ENCODE measurements around the gene TREH. TPM values are rescaled to one million over a fixed set of nuclear protein-coding genes. Genes with fewer than 3 reads are reported as not detected.
"Not testable (repeated sequence)": the region's sequence is repeated elsewhere in the genome, so short reads cannot be mapped to it uniquely, and the experiment has no call there.

Gene TREH, protein sequence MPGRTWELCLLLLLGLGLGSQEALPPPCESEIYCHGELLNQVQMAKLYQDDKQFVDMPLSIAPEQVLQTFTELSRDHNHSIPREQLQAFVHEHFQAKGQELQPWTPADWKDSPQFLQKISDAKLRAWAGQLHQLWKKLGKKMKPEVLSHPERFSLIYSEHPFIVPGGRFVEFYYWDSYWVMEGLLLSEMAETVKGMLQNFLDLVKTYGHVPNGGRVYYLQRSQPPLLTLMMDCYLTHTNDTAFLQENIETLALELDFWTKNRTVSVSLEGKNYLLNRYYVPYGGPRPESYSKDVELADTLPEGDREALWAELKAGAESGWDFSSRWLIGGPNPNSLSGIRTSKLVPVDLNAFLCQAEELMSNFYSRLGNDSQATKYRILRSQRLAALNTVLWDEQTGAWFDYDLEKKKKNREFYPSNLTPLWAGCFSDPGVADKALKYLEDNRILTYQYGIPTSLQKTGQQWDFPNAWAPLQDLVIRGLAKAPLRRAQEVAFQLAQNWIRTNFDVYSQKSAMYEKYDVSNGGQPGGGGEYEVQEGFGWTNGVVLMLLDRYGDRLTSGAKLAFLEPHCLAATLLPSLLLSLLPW
- 0.29 TPM for polyA plus RNA-seq (2013, experiment 1 of 2; ENCODE audit: insufficient read length)
- polyA plus RNA-seq (2013, experiment 2 of 2; ENCODE audit: insufficient read length), result 0.08 TPM

DNA sequence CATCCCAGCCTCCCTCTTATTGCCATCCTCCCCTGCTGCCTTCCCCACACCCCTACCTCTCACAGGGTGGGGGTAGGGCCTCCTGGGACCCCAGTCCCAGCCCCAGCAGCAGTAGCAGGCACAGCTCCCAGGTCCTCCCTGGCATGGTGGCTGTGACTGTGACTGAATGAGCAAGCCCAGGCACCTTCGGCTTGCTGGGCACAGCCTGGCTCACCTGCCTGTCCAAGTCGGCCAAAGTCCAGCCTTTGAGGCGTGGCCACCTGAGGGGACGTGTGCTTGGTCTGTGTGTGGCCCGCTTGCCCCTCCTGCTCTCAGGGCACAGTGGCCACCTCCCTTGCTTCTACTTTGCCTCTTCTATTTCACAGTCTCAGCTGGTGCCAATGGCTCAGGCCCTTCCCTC, at the start of gene TREH:
TSS of gene TREH (minus strand) at position 168 of the 400 bp plus-strand sequence. CDS start at position 145, 23 bp downstream.
- no peak for DNase-seq

DNA sequence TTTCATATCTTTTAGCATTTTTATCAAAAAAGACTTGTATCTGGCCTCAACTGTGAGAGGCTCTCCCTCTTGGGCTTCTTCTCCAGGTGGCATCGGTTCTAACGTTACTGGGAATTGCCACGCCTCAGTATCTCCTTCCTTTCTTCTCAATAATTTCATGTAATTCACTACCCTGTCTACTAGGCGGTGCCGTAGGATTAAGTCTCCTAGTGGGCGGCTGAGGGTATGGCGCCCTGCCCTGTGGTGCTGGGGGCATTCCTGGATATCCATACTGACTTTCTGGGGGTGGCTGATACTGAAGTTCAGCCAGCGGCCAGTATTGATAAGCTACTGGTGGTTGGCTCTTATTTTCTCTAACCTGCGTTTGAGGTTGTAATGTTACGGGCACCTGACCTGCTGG, 48.7 kb upstream of the TREH start:
- not testable (repeated sequence) for DNase-seq

DNA sequence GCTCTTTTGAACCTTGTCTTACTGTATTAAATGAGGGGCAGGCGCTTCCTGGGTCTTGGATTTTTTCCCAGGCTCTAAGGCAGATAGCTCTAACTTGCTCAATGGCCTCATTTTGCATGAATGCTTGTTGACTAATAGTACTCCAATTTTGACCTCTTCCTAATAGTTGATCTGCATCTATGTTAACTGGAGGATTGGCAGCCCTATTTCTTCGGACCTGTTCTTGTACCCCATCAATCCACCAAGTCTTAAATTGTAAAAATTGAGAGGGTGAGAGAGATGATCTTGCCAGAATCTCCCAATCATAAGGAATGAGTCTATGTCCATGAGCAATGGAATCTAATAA, 48.2 kb upstream of the TREH start:
- DNase-seq, result not testable (repeated sequence)

DNA sequence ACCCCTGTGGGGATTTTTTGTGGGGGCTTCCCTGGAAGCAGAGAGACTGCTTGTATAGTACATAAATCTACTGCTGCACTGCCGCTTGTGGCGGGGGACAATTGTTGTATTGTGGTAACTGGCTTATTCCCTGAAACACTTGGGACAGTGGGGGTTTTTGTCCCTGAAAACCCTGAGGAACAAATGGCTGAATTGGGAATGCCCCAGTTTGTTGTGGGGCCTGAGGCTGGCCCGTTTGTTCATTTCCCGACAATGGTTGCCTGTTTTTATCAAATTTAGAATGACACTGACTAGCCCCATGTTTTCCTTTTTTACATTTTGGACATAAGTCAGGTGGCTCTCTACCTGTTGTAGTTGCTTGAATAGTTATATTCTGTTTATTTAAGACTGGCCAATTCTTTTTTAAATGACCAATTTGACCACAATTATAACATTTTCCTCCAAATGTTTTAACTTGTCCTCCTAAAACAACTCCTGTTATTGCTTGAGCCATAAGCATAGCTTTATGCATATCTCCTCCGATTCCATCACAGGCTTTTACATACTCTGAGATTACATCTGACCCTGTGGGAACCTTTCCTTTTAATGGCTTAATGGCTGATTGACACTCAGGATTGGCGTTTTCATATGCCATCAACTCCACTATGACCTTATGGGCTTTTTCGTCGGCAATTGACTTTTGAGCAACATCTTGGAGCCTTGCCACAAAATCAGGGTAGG, 47.7 kb upstream of the TREH start:
- DNase-seq, result not testable (repeated sequence)

DNA sequence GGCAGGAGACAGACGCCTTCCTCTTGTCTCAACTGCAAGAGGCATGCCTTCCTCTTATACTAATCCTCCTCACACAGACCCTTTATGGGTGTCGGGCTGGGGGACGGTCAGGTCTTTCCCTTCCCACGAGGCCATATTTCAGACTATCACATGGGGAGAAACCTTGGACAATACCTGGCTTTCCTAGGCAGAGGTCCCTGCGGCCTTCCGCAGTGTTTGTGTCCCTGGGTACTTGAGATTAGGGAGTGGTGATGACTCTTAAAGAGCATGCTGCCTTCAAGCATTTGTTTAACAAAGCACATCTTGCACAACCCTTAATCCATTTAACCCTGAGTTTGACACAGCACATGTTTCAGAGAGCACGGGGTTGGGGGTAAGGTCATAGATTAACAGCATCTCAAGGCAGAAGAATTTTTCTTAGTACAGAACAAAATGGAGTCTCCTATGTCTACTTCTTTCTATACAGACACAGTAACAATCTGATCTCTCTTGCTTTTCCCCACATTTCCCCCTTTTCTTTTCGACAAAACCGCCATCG, 42.1 kb upstream of the TREH start:
- not testable (repeated sequence) for DNase-seq

DNA sequence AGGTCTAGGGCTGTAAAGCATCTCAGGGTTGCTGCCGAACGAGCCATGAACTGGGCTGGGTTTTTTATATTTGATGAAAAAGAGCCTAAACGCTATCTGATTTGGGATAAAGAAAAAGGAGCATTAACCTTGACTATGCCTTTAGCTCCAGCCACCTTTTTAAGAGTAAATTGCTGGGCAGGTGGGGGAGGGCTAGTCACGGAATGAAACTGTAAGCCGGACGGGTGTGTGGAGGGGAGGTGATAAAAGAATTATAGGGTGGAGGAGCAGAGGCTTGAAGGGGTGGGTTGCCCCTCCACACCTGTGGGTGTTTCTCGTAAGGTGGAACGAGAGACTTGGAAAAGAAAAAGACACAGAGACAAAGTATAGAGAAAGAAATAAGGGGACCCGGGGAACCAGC, 41.3 kb upstream of the TREH start:
- not testable (repeated sequence) for DNase-seq

DNA sequence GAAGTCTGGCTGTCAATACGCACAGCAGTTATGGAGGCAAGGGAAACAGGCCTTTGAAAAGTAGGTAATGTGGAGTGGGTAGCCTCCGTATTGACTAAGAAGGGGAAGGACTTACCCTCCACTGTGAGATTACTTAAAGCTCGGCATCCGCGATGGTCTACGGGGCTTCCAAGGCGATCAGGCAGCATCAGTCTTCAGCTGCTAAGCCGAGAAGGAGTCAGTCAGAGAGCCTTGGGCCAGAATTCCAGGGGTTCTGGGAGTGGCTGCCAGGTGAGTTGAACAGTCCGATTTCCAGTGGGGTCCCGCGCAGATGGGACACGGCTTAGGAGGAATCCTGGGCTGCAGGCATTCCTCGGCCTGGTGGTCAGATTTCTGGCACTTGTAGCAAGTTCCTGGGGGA, 40.6 kb upstream of the TREH start:
- not testable (repeated sequence) for DNase-seq

DNA sequence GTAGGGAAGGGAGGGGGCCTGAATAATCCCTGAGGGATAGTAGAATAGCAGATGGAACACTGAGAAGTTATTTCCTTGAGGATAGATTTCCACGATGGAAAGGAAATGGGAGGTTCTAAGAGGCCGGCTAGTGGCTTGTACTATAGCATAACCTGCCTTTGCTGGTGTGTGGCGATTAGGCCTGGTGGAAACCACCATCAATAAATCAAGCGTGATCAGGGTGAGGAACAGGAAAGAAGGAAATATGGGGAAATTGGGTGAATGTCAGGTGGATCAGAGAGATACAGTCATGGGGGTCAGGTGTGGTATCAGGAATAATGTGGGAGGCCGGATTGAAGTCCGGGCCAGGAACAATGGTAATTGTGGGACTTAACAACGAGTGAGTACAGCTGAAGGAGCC, 39.1 kb upstream of the TREH start:
- not testable (repeated sequence) for DNase-seq

DNA sequence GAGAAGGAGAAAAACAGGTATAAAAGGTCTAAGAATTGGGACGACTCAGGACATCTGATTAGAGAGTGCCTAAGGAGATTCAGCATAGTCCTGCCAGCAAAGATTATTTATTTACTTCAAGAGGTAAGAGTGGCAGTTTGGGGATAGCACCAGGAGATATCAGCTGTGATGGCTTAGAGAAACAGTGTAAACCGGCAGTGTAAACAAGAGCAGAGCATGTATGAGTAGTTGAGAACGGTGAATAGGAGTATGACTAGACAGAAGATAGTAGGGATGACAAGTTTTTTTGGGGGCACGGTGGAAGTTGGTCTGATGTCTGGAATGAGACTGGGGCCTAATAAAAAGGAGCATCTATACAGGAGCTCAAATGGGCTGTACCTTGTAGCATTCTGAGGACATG, 38.3 kb upstream of the TREH start:
- not testable (repeated sequence) for DNase-seq

DNA sequence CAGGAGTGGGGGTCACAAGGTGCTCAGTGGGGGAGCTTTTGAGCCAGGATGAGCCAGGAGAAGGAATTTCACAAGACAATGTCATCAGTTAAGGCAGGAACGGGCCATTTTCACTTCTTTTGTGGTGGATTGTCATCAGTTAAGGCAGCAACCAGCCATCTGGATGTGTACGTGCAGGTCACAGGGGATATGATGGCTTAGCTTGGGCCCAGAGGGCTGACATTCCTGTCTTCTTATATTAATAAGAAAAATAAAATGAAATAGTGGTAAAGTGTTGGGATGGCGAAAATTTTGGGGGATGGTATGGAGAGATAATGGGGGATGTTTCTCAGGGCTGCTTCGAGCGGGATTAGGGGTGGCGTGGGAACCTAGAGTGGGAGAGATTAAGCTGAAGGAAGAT, 37.8 kb upstream of the TREH start:
- DNase-seq, result not testable (repeated sequence)

DNA sequence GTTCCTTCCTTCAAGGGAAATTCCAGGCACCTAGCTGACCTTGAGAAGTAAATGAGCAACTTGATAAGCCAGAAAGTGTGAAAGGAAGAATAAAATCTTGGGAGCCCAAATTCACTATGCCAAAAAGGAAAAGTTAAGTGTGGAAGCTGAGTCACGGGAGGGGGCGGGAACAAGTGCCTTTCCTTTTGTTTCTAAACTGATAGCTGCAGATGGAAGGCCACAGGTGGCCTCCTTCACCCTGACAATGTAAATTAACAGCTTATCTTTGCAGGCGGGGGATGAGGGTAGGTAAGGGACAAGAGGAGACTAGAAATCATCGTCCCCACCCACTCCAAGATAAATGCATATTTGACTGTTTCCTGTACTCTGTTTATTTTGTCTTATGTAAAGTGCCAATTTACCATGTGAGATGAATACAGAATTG, 36.4 kb upstream of the TREH start:
- no peak for DNase-seq

DNA sequence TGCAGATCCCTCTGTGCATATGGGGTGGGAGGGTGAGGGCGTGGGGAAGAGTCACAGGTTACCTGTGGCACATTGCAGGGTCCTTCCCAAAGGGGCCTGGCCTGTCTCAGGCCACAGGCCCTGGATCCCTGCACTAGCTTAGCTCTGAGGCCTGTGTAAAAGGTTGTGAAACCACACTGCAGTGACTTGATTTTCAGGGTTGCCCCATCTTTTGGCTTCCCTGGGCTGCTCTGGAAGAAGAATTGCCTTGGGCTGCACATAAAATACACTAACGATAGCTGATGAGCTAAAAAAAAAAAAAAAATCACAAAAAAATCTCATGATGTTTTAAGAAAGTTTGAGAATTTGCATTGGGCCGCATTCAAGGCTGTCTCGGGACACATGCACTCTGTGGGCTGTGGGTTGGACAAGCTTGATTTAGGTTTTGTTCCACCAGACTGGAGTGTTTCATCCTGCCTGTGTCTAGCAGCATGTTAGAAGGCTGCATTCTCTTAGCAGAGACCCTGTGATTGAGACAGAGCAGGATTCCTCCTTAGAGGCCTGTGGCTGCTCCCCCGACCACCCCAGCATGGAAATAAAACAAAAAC, 35.9 kb upstream of the TREH start:
- no peak for DNase-seq

DNA sequence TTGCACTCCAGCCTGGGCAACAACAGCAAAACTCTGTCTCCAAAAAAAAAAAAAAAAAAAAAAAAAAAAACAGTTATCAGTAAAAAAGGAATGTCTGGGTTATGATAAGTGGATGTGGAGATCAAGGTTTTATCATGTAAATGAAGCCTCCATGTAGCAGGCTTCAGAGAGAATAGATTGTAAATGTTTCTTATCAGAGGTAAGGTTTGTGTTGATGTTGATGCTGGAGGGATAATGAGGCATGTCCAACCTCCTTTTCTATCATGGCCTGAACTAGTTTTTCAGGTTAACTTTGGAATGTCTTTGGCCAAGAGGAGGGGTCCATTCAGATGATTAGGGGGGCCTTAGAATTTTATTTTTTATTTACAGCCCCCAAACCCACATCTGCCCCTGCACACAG, 35.4 kb upstream of the TREH start:
- no peak for DNase-seq

DNA sequence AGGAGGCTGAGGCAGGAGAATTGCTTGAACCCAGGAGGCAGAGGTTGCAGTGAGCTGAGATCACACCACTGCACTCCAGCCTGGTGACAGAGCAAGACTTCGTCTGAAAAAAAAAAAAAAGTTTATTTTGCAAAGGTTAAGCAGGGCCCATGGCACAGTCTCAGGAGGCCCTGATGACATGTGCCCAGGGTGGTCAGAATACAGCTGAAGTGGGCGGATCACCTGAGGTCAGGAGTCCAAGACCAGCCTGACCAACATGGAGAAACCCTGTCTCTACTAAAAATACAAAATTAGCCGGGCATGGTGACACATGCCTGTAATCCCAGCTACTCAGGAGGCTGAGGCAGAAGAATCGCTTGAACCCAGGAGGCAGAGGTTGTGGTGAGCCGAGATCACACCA, 35.0 kb upstream of the TREH start:
- DNase-seq, result not testable (repeated sequence)

DNA sequence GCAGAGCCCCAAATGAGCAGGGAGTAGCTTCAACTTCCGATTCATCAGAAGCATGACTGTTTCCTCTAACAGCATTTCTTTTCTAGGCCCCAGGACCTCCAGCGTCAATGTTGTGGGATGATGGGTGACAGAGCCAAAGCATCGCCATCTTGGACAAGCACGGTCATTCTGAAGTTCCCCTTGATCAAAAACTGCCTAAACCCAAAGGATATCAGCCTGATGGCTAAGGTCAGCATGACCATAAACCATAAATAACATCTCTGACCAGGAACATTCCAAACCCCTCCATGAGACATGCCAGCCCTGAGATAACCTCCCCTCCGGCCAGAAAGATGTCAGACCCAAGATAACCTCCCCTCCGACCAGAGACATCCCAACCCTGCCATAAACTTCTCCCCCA, 28.8 kb upstream of the TREH start:
- no peak for DNase-seq

DNA sequence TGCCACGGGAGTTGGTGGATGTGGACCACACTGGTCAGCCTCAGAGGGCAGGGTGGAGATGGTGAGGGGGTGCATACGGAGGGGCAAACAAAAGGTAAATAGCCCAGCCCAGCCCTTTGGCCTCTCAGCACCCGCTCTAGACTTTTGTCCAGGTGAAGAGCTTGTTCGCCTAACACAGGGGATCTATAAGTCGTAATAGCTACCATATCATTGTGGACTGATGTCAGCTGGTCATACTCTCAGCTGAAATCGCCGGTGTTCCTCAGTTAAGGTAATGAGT, 27.0 kb upstream of the TREH start:
- DNase-seq, result no peak

DNA sequence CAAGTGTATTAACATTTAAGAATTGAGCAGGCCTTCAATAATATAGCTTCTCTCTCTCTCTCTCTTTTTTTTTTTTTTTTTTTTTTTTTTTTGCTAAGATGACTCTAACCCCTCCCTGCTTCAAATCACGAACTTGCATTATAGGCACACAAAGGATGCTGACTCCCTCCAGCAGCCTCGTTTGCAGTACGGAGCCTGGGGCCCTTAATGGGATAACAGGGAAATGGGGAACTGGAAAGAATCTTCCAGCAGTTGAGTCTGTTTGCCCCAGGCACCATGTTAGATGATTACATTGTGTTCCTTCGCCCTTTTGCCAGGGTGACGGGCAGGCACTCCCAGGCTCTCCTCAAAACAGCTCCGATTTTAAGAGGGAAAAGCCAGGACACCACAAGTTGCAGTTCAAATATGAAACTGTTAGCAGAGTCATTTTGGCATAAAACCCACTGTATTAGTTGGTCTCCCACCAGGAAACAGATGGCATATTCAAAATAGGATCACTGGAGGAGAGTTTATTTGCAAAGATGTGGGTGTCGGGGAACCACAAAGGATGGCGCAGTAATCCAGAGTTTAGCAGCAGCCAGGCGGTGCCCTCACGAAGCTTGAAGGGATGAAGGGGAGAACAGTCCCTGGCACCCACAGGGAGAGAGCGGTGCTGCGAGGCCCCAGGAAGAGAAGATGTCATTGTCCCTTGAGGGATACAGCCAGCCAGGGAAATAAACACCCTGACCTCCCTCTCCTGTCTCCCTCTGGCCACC, 26.5 kb upstream of the TREH start:
- no peak for DNase-seq

DNA sequence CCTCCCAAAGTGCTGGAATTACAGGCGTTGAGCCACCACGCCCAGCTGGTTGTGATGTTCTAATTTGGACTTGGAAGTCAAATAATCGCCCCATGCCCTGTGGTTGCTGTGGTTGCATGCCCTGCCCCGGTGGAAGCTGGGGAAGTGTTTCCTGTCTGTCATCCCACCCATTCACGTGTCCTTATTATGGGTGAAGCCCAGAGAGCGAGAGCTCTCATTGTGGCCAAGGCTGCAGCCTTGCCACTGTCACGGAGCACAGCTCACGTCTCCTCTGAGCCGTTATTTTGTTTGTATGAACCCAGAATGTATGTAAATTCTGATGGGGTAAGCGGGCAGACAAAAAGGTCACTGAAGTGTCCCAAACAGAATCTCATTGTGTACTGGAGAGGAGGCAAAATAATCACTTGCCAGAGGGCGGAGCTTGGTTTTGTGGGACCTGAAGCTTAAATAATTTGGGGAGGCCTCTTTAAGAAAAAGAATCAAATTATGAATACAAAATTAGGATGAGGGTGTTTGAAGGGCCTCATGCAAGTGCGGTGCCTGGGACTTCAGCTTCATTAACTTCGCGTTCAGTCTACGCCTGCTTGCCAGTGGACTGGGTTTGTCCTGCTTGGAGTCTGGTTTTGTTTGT, 25.8 kb upstream of the TREH start:
- DNase-seq, result no peak

DNA sequence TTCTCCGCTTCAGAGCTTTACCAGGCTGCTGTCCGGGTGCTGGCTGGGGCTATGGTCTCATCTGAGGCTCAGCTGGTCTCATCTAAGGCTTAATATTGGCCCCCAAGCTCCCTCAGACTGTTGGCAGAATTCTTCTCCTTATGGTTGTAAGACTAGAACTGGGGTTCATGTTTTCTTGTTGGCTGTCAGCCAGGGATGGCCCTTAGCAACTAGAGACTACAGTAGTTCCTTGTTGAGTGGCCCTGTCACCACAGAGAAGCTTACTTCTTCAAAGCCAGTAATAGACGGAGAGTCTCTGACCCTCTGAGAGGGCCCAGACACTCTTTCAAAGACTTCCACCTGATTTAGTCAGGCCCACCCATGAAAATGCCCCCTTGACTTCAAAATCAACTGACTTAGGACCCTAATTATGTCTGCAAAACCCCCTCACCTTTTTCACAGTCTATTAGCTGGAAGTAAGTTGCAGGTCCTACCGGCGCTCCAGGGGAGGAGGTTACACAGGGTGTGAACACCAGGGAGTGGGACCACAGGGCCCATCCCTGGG, 24.2 kb upstream of the TREH start:
- no peak for DNase-seq

DNA sequence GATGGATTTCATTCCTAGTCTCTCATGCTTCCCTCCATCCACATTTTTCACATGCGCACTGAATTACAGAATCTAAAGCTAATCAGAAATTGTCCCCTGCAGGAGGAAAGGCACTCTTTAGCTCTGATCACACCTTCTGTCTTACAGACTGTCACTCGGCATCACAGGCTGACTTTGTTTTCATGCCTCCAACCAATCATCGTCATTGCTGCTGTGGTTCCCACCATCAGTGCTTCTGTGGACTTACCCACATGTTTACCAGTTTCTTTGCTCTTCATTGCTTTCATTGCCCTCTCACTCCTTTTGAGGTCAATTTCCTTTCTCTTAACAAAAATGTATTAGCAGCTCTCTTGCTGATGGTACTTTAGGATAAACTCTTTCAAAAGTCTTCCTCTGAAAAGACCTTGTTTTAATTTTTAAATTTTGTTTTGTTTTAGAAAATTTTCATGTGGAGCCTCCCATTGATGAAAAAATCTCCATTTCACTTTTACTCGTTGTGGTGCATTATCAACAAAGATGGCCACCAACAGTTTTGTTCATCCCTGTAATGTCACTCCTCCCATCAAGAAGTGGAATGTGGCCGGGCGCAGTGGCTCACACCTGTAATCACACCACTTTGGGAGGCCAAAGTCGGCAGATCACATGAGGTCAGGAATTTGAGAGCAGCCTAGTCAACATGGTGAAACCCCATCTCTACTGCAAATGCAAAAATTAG, 20.2 kb upstream of the TREH start:
- no peak for DNase-seq

DNA sequence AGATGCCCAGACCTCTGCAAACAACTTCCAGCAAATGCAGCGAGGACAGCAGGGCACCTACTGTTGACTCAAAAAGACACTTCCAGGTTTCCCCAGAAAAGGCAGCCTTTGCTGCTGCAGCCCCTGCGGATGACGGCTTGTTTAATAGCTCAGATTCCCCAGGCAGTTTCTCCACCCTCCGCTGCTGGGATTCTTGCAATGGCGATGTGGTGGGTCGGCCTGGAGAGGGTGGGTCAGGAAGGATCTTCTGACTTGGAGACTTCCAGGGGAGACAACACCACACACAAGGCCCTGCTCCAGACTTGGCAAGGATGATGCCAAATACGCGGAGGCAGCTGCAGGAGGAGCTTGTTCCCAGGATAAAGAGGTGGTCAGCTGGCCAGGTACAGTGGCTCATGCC, 17.9 kb upstream of the TREH start:
- no peak for DNase-seq

All from fibroblast of skin of back (primary cell).